Astrocyte (in vitro differentiated cells and primary cell): ENCODE results near the gene DLD. TPM values are rescaled to one million over a fixed set of nuclear protein-coding genes. Genes with fewer than 3 reads are reported as not detected.

Experiments used
- DNase-seq: peaks from one replicate; pipeline ENCODE4 v3.0.0-alpha.2; 2010; ENCODE audit warnings: low read depth
- FAIRE-seq: peaks from 2 replicates; lab custom pipeline; 2011; peaks lifted over from hg19 to GRCh38; lab: Jason Lieb, UNC
- H2AFZ ChIP-seq: 2 replicates; pipeline ENCODE4 v1.6.0; 2012; ENCODE audit warnings: low read depth, low read length, inconsistent platforms
- H3K27ac ChIP-seq: 2 replicates; pipeline ENCODE4 v1.5.1; 2011; ENCODE audit warnings: low read depth, low read length, inconsistent platforms
- H3K27me3 ChIP-seq: 2 replicates; pipeline ENCODE4 v1.6.0; 2011; ENCODE audit warnings: low read length, inconsistent platforms; ENCODE audit not compliant: insufficient read depth
- H3K36me3 ChIP-seq: 2 replicates; pipeline ENCODE4 v1.5.1; 2011; ENCODE audit warnings: low read length, inconsistent platforms; ENCODE audit not compliant: insufficient read depth
- H3K4me1 ChIP-seq: 2 replicates; pipeline ENCODE4 v1.5.1; 2011; ENCODE audit warnings: low read length, inconsistent platforms; ENCODE audit not compliant: insufficient read depth
- H3K4me2 ChIP-seq: 2 replicates; pipeline ENCODE4 v1.6.0; 2012; ENCODE audit warnings: low read length, inconsistent platforms
- H3K4me3 ChIP-seq: 2 replicates; pipeline ENCODE4 v1.5.1; 2011; ENCODE audit warnings: low read depth, mild to moderate bottlenecking, low read length, inconsistent platforms; ENCODE audit not compliant: insufficient read depth
- H3K79me2 ChIP-seq: 2 replicates; pipeline ENCODE4 v1.6.0; 2012; ENCODE audit warnings: mild to moderate bottlenecking, low read length, inconsistent platforms; ENCODE audit not compliant: insufficient read depth
- H3K9ac ChIP-seq: 2 replicates; pipeline ENCODE4 v1.6.0; 2012; ENCODE audit warnings: mild to moderate bottlenecking, low read length, inconsistent platforms
- H3K9me3 ChIP-seq: 2 replicates; pipeline ENCODE4 v1.5.1; 2012; ENCODE audit warnings: low read depth, mild to moderate bottlenecking, low read length, inconsistent platforms; ENCODE audit not compliant: insufficient read depth
- H4K20me1 ChIP-seq: 2 replicates; pipeline ENCODE4 v1.6.0; 2012; ENCODE audit warnings: low read length, inconsistent platforms; ENCODE audit not compliant: insufficient read depth
- H3K27ac Mint-ChIP-seq: one replicate; pipeline ENCODE4 v1.8.0; 2021; ENCODE audit warnings: mild to moderate bottlenecking, mixed read lengths; ENCODE audit not compliant: unreplicated experiment
- H3K27me3 Mint-ChIP-seq: one replicate; pipeline ENCODE4 v1.8.0; 2021; ENCODE audit warnings: low read depth, mixed read lengths; ENCODE audit not compliant: unreplicated experiment
- H3K36me3 Mint-ChIP-seq: one replicate; pipeline ENCODE4 v1.8.0; 2021; ENCODE audit warnings: low read depth, mixed read lengths; ENCODE audit not compliant: unreplicated experiment
- H3K4me1 Mint-ChIP-seq: one replicate; pipeline ENCODE4 v1.8.0; 2021; ENCODE audit warnings: low read depth, mixed read lengths; ENCODE audit not compliant: unreplicated experiment
- H3K4me3 Mint-ChIP-seq: one replicate; pipeline ENCODE4 v1.8.0; 2021; ENCODE audit warnings: mild to moderate bottlenecking, moderate library complexity, mixed read lengths; ENCODE audit not compliant: unreplicated experiment
- H3K9me3 Mint-ChIP-seq: one replicate; pipeline ENCODE4 v1.8.0; 2021; ENCODE audit warnings: mild to moderate bottlenecking, mixed read lengths; ENCODE audit not compliant: unreplicated experiment
- CTCF ChIP-seq: IDR thresholded peaks from 2 replicates; pipeline ENCODE4 v1.5.1; 2011; ENCODE audit warnings: low read depth, mild to moderate bottlenecking, inconsistent platforms, low read length, moderate library complexity; ENCODE audit not compliant: insufficient read depth
- EZH2 ChIP-seq: IDR thresholded peaks from 2 replicates; pipeline ENCODE4 v1.6.1; 2012; ENCODE audit warnings: mild to moderate bottlenecking, low read length, inconsistent platforms; ENCODE audit not compliant: insufficient read depth
- total RNA-seq: library from RNA; stranded (reverse); gene quantifications from 2 replicates; pipeline ENCODE4 v1.2.1, GENCODE V29; 2021

DLD gene
- total RNA-seq, 1 donor from 2014 or later = 73.1 TPM

- FAIRE-seq = no peak
- H3K4me3 ChIP-seq = no peak overlapping the region
- Mint-ChIP-seq H3K4me1 (peaks cover 11% of the 10 kb centered on the region), H3K9me3 (peaks cover 6% of the 10 kb centered on the region), H3K27me3 (peaks cover 9% of the 10 kb centered on the region), H3K27ac (no peak overlapping the region), H3K36me3 (no peaks in the 10 kb centered on the region), H3K4me3 (no peak overlapping the region)
- H3K9me3 ChIP-seq = no peaks in the 10 kb centered on the region
- no peaks in the 10 kb centered on the region for H3K79me2 ChIP-seq
- no peaks in the 10 kb centered on the region for H3K36me3 ChIP-seq
- no peak overlapping the region for H3K9ac ChIP-seq
- H3K4me2 ChIP-seq = no peak overlapping the region
- no peak for DNase-seq
- H3K4me1 ChIP-seq = peaks cover 12% of the 10 kb centered on the region
- H2AFZ ChIP-seq = no peak overlapping the region
- H3K27me3 ChIP-seq = no peaks in the 10 kb centered on the region
- TF ChIP-seq EZH2 (no peak), CTCF (no peak)
- H4K20me1 ChIP-seq = no peaks in the 10 kb centered on the region
- H3K27ac ChIP-seq = no peak overlapping the region
Measured at GRCh38 chr7:107854454-107854853, 36.5 kb upstream of the DLD start.

- H3K27ac ChIP-seq = no peak overlapping the region
- H3K9ac ChIP-seq = no peak overlapping the region
- no peaks in the 10 kb centered on the region for H3K79me2 ChIP-seq
- no peak overlapping the region for H2AFZ ChIP-seq
- no peak overlapping the region for H3K27ac Mint-ChIP-seq
- H3K4me1 Mint-ChIP-seq = peaks cover 11% of the 10 kb centered on the region
- no peaks in the 10 kb centered on the region for H3K36me3 ChIP-seq
- no peak for DNase-seq
- H3K27me3 ChIP-seq = no peaks in the 10 kb centered on the region
- H3K9me3 Mint-ChIP-seq = peaks cover 4% of the 10 kb centered on the region
- FAIRE-seq = no peak
- no peak overlapping the region for H3K4me3 Mint-ChIP-seq
- no peak for TF ChIP-seq CTCF
- TF ChIP-seq EZH2 = no peak
- peaks cover 13% of the 10 kb centered on the region for H3K27me3 Mint-ChIP-seq
- no peaks in the 10 kb centered on the region for H3K9me3 ChIP-seq
- no peaks in the 10 kb centered on the region for H4K20me1 ChIP-seq
- no peaks in the 10 kb centered on the region for H3K36me3 Mint-ChIP-seq
- H3K4me3 ChIP-seq = no peak overlapping the region
- H3K4me2 ChIP-seq = no peak overlapping the region
- peaks cover 12% of the 10 kb centered on the region for H3K4me1 ChIP-seq
Measured at GRCh38 chr7:107854989-107855388, 36.0 kb upstream of the DLD start.

- Mint-ChIP-seq H3K27ac (no peak overlapping the region), H3K36me3 (no peaks in the 10 kb centered on the region), H3K27me3 (peaks cover 20% of the 10 kb centered on the region), H3K9me3 (peaks cover 4% of the 10 kb centered on the region), H3K4me1 (peaks cover 11% of the 10 kb centered on the region), H3K4me3 (no peak overlapping the region)
- no peaks in the 10 kb centered on the region for H3K9me3 ChIP-seq
- no peaks in the 10 kb centered on the region for H3K36me3 ChIP-seq
- H3K79me2 ChIP-seq = no peaks in the 10 kb centered on the region
- H3K27ac ChIP-seq = no peak overlapping the region
- H3K4me3 ChIP-seq = no peak overlapping the region
- peak overlapping the region; percentile 20 for H3K4me2 ChIP-seq
- FAIRE-seq (no peak), DNase-seq (peak; percentile 18)
- H4K20me1 ChIP-seq = no peaks in the 10 kb centered on the region
- no peak overlapping the region for H2AFZ ChIP-seq
- TF ChIP-seq EZH2 (no peak), CTCF (no peak)
- no peak overlapping the region for H3K9ac ChIP-seq
- peaks cover 12% of the 10 kb centered on the region for H3K4me1 ChIP-seq
- H3K27me3 ChIP-seq = no peaks in the 10 kb centered on the region
Measured at GRCh38 chr7:107856806-107857540, 34.0 kb upstream of the DLD start.
